Smooth muscle cell (in vitro differentiated cells): ENCODE data around the gene CLEC12A. TPM values are rescaled to one million over a fixed set of nuclear protein-coding genes. Genes with fewer than 3 reads are reported as not detected.
"Not testable (repeated sequence)": the region's sequence is repeated elsewhere in the genome, so short reads cannot be mapped to it uniquely, and the experiment has no call there.

Experiments
- DNase-seq: peaks from one replicate; lab custom pipeline; 2025; ENCODE audit not compliant: unreplicated experiment; lab: John Stamatoyannopoulos, UW
- H2AFZ ChIP-seq: fragments of 200-600 bp; sonication (generic); 2 replicates; pipeline ENCODE4 v1.6.0; 2016; ENCODE audit warnings: antibody characterized with exemption, low read depth, mild to moderate bottlenecking
- H3F3A ChIP-seq: fragments of 200-600 bp; sonication (generic); 2 replicates; pipeline ENCODE4 v1.6.0; 2017; ENCODE audit warnings: antibody characterized with exemption, low read depth
- H3K27ac ChIP-seq: fragments of 200-600 bp; sonication (generic); 2 replicates; pipeline ENCODE4 v1.5.1; 2016; ENCODE audit warnings: low read depth, mild to moderate bottlenecking
- H3K27me3 ChIP-seq: fragments of 200-600 bp; sonication (generic); 2 replicates; pipeline ENCODE4 v1.6.1; 2016; ENCODE audit warnings: low read depth, mild to moderate bottlenecking
- H3K36me3 ChIP-seq: fragments of 200-600 bp; sonication (generic); 2 replicates; pipeline ENCODE4 v1.5.1; 2016; ENCODE audit warnings: low read depth
- H3K4me1 ChIP-seq: fragments of 200-600 bp; sonication (generic); 2 replicates; pipeline ENCODE4 v1.5.1; 2016; ENCODE audit warnings: low read depth
- H3K4me2 ChIP-seq: fragments of 200-600 bp; sonication (generic); 2 replicates; pipeline ENCODE4 v1.6.0; 2016; ENCODE audit warnings: mild to moderate bottlenecking
- H3K4me3 ChIP-seq: fragments of 200-600 bp; sonication (generic); 2 replicates; pipeline ENCODE4 v1.5.1; 2016; ENCODE audit warnings: mild to moderate bottlenecking
- H3K79me2 ChIP-seq: fragments of 200-600 bp; sonication (generic); 2 replicates; pipeline ENCODE4 v1.6.0; 2016; ENCODE audit warnings: low read depth, mild to moderate bottlenecking
- H3K9ac ChIP-seq: fragments of 200-600 bp; sonication (generic); 2 replicates; pipeline ENCODE4 v1.6.0; 2016; ENCODE audit warnings: low read depth
- H3K9me3 ChIP-seq: fragments of 200-600 bp; sonication (generic); replicated peaks from 2 replicates; pipeline ENCODE4 v1.5.1; 2016; ENCODE audit warnings: low read depth
- H4K20me1 ChIP-seq: fragments of 200-600 bp; sonication (generic); 2 replicates; pipeline ENCODE4 v1.6.0; 2016; ENCODE audit warnings: low read depth
- CTCF ChIP-seq: fragments of 200-600 bp; sonication (generic); IDR thresholded peaks from 2 replicates; pipeline ENCODE4 v1.5.1; 2017; ENCODE audit warnings: borderline replicate concordance, mild to moderate bottlenecking, antibody characterized with exemption; ENCODE audit not compliant: insufficient read depth, poor library complexity, severe bottlenecking
- WGBS: methylation state at CpG from one replicate; pipeline ENCODE4 v1.1.7; 2016; ENCODE audit warnings: low lambda C conversion rate; 5-methylcytosine and 5-hydroxymethylcytosine counted together
- polyA plus RNA-seq: library from polyadenylated mRNA; unstranded; fragments of >200 nt; fragmentation: Nextera tagmentation; extraction: Ambion mirVana; gene quantifications from 2 replicates; pipeline ENCODE4 v1.2.1, GENCODE V29; 2016
- total RNA-seq: library from RNA; depleted of rRNA; stranded (reverse); fragments of >200 nt; gene quantifications from 2 replicates; pipeline ENCODE4 v1.2.3, GENCODE V29; 2014

Gene CLEC12A
- total and polyA plus RNA-seq, 2 experiments from 2014 or later = 0.40 to 1.2 TPM

DNA sequence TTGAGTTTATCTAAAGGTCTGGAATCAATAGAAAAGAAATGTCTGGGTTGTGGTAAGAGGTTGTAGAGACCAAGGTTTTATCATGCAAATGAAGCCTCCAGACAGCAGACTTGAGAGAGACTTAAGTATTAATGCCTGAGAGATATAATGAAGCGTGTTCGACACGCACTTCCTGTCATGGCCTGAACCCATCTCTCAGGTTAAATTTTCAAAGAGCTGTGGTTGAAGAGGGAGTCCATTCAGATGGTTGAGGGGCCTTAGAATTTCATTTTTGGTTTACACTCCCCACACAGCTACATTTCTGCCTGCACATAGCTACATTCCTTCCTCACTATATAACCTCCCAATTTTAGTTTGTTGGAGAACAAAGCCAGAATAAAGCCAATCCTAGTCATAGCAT lies 10.1 kb upstream of the CLEC12A start:
- no peak for TF ChIP-seq CTCF
- Histone ChIP-seq H2AFZ (peak overlapping the region; percentile 34), H3K79me2 (no peaks in the 10 kb centered on the region), H3K36me3 (no peaks in the 10 kb centered on the region), H3K27me3 (no peaks in the 10 kb centered on the region), H3K27ac (peak overlapping the region; percentile 78), H3F3A (peaks cover 4% of the 10 kb centered on the region), H3K4me1 (no peaks in the 10 kb centered on the region), H3K4me3 (no peak overlapping the region), H3K9ac (peak overlapping the region; percentile 39), H4K20me1 (no peaks in the 10 kb centered on the region), H3K4me2 (no peak overlapping the region), H3K9me3 (no peaks in the 10 kb centered on the region)
- DNase-seq = no peak
- 30% methylated on average over 3 of the region's 3 CpGs for WGBS

DNA sequence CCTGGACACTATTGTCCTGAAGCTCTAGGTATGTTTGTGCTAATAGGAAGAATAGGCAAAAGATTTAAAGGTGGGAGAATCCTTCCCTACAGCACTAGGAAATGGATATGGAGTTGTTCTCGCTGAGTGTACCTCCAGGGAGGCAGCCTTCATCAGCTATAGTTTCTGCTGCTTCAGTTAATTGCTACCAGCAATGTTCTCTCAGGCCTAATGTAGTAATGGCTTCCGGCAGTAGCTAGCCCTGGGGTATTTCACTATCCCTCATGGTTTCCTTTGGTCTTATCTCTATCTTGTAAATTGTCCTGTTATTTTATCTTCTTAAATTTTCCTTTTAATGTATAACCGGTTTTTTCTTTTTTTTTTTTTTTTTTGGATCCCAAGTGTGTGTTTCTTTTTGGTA lies 9.3 kb upstream of the CLEC12A start:
- H3K9me3 ChIP-seq = no peaks in the 10 kb centered on the region
- 52% methylated on average over 3 of the region's 3 CpGs for WGBS

DNA sequence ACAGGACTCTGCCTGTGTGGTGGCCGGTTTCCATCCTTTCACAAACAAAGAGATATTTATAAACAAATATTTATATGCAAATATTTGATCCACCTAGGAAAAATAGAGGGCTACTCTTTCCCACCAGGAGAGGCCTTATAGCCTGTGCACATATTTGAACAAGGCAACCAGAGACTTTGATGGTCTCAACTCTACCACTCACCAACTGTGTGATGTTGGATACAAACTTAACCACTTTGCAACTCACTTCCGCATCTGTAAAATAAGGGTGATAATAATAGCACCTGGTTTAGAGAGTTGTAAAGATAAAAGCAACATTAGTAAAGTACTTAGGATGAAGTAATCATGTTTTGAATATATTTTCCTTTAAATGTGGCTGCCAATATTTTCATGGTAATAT lies 1.5 kb upstream of the CLEC12A start:
- no peak for DNase-seq
- no peaks in the 10 kb centered on the region for H3K79me2 ChIP-seq
- no peaks in the 10 kb centered on the region for H3K36me3 ChIP-seq
- H3K9ac ChIP-seq = no peak overlapping the region
- no peak overlapping the region for H2AFZ ChIP-seq
- no peak overlapping the region for H3K4me3 ChIP-seq
- no peaks in the 10 kb centered on the region for H4K20me1 ChIP-seq
- H3F3A ChIP-seq = peaks cover 15% of the 10 kb centered on the region
- no peaks in the 10 kb centered on the region for H3K4me1 ChIP-seq
- WGBS = 90% methylated on average over 2 of the region's 2 CpGs
- H3K4me2 ChIP-seq = peak overlapping the region; percentile 56
- no peaks in the 10 kb centered on the region for H3K9me3 ChIP-seq
- no peak overlapping the region for H3K27ac ChIP-seq
- no peaks in the 10 kb centered on the region for H3K27me3 ChIP-seq
- TF ChIP-seq CTCF = no peak

More for the DNA sequence above, 9.3 kb upstream of the CLEC12A start:
- no peaks in the 10 kb centered on the region for H3K27me3 ChIP-seq
- H4K20me1 ChIP-seq = no peaks in the 10 kb centered on the region
- no peak for DNase-seq
- H3F3A ChIP-seq = peaks cover 4% of the 10 kb centered on the region
- peak overlapping the region; percentile 13 for H3K4me2 ChIP-seq
- peak overlapping the region; percentile 74 for H2AFZ ChIP-seq
- H3K27ac ChIP-seq = peak overlapping the region; percentile 67
- H3K36me3 ChIP-seq = no peaks in the 10 kb centered on the region
- H3K79me2 ChIP-seq = no peaks in the 10 kb centered on the region
- no peak for TF ChIP-seq CTCF
- no peaks in the 10 kb centered on the region for H3K4me1 ChIP-seq
- H3K4me3 ChIP-seq = no peak overlapping the region
- peak overlapping the region; percentile 7 for H3K9ac ChIP-seq

DNA sequence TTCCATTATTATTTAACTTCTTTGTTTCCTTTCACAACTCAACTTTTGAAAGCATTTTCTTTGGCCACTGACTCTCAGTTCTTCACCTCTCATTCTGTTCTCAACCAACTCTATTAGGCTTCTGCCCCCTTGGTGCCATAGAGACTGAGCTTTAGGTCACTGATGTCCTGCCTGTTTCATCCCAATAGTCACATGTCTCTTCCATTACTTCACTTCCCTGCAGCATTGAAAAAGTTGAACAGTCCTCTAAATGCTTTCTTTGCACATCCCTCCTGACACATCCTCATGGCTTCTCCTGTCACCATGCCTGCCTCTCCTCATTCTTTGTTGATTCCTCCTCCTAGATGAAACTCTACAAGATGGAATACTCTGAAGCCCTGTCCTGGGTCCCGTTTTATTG lies 2.7 kb downstream of the CLEC12A start:
- H3F3A ChIP-seq = peaks cover 15% of the 10 kb centered on the region
- no peaks in the 10 kb centered on the region for H3K9me3 ChIP-seq
- WGBS = 89% methylated on average over 1 of the region's 1 CpG
- H3K9ac ChIP-seq = no peak overlapping the region
- H4K20me1 ChIP-seq = no peaks in the 10 kb centered on the region
- no peaks in the 10 kb centered on the region for H3K4me1 ChIP-seq
- H3K4me2 ChIP-seq = no peak overlapping the region
- no peak for DNase-seq
- H3K27me3 ChIP-seq = no peaks in the 10 kb centered on the region
- H3K79me2 ChIP-seq = no peaks in the 10 kb centered on the region
- H3K36me3 ChIP-seq = no peaks in the 10 kb centered on the region
- H2AFZ ChIP-seq = no peak overlapping the region
- H3K27ac ChIP-seq = no peak overlapping the region
- no peak overlapping the region for H3K4me3 ChIP-seq
- TF ChIP-seq CTCF = no peak

DNA sequence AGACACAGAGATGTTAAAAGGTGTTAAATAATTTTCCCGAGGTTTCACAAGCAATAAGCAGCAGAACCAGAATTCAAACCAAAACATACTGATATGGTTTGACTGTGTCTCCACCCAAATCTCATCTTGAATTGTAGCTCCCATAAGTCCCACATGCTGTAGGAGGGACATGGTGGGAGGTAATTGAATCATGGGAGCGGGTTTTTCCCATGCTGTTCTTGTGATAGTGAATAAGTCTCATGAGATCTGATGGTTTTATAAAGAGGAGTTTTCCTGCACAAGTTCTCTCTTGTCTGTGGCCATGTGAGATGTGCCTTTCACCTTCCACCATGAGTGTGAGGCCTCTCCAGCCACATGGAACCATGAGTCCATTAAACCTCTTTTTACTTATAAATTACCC lies 3.5 kb downstream of the CLEC12A start:
- H3K9me3 ChIP-seq, H3K27ac ChIP-seq, H3K4me3 ChIP-seq, H3K4me1 ChIP-seq, H4K20me1 ChIP-seq, H3K79me2 ChIP-seq, H3K4me2 ChIP-seq, H3K9ac ChIP-seq, H3K27me3 ChIP-seq, H3K36me3 ChIP-seq, H2AFZ ChIP-seq, DNase-seq: not testable (repeated sequence)
- peaks cover 15% of the 10 kb centered on the region for H3F3A ChIP-seq
- WGBS = 97% methylated on average over 2 of the region's 2 CpGs
